ENCODE data around the gene CFAP65.
A peak's percentile ranks its signal among the peaks of the same experiment; 100 is the strongest.

- TF ChIP-seq CREM (CRISPR knock-in tag; IDR thresholded peaks at IDR 0.05) (no peak), SMAD4 (CRISPR knock-in tag; IDR thresholded peaks at IDR 0.05) (no peak), STAT6 (CRISPR knock-in tag; conservative IDR thresholded peaks at IDR 0.05; ENCODE audit: low read depth) (no peak), ARID4B (CRISPR knock-in tag; IDR thresholded peaks at IDR 0.05; ENCODE audit: borderline replicate concordance) (peak; percentile 14; the same call in 1 of the 2 replicates), SP1 (CRISPR knock-in tag; conservative IDR thresholded peaks at IDR 0.05) (no peak), TCF7 (CRISPR knock-in tag; IDR thresholded peaks at IDR 0.05; ENCODE audit: low read depth) (no peak), HMGXB4 (CRISPR knock-in tag; IDR thresholded peaks at IDR 0.05) (peak; percentile 98), CREB1 (CRISPR knock-in tag; IDR thresholded peaks at IDR 0.05) (no peak), GABPB1 (CRISPR knock-in tag; IDR thresholded peaks at IDR 0.05) (no peak), USF2 (CRISPR knock-in tag; IDR thresholded peaks at IDR 0.05) (no peak)
- TF ChIP-seq, protein P1, sequence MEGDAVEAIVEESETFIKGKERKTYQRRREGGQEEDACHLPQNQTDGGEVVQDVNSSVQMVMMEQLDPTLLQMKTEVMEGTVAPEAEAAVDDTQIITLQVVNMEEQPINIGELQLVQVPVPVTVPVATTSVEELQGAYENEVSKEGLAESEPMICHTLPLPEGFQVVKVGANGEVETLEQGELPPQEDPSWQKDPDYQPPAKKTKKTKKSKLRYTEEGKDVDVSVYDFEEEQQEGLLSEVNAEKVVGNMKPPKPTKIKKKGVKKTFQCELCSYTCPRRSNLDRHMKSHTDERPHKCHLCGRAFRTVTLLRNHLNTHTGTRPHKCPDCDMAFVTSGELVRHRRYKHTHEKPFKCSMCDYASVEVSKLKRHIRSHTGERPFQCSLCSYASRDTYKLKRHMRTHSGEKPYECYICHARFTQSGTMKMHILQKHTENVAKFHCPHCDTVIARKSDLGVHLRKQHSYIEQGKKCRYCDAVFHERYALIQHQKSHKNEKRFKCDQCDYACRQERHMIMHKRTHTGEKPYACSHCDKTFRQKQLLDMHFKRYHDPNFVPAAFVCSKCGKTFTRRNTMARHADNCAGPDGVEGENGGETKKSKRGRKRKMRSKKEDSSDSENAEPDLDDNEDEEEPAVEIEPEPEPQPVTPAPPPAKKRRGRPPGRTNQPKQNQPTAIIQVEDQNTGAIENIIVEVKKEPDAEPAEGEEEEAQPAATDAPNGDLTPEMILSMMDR (IDR thresholded peaks at IDR 0.05), result peak; percentile 29; the same call in 1 of the 2 replicates
- TF ChIP-seq, protein P2, sequence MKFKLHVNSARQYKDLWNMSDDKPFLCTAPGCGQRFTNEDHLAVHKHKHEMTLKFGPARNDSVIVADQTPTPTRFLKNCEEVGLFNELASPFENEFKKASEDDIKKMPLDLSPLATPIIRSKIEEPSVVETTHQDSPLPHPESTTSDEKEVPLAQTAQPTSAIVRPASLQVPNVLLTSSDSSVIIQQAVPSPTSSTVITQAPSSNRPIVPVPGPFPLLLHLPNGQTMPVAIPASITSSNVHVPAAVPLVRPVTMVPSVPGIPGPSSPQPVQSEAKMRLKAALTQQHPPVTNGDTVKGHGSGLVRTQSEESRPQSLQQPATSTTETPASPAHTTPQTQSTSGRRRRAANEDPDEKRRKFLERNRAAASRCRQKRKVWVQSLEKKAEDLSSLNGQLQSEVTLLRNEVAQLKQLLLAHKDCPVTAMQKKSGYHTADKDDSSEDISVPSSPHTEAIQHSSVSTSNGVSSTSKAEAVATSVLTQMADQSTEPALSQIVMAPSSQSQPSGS (CRISPR knock-in tag; IDR thresholded peaks at IDR 0.05; ENCODE audit: borderline replicate concordance, low read depth), result no peak
- TF ChIP-seq, protein P3, sequence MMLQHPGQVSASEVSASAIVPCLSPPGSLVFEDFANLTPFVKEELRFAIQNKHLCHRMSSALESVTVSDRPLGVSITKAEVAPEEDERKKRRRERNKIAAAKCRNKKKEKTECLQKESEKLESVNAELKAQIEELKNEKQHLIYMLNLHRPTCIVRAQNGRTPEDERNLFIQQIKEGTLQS (CRISPR knock-in tag; conservative IDR thresholded peaks at IDR 0.05), result no peak
- TF ChIP-seq, protein P4, sequence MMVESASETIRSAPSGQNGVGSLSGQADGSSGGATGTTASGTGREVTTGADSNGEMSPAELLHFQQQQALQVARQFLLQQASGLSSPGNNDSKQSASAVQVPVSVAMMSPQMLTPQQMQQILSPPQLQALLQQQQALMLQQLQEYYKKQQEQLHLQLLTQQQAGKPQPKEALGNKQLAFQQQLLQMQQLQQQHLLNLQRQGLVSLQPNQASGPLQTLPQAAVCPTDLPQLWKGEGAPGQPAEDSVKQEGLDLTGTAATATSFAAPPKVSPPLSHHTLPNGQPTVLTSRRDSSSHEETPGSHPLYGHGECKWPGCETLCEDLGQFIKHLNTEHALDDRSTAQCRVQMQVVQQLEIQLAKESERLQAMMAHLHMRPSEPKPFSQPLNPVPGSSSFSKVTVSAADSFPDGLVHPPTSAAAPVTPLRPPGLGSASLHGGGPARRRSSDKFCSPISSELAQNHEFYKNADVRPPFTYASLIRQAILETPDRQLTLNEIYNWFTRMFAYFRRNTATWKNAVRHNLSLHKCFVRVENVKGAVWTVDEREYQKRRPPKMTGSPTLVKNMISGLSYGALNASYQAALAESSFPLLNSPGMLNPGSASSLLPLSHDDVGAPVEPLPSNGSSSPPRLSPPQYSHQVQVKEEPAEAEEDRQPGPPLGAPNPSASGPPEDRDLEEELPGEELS (CRISPR knock-in tag; IDR thresholded peaks at IDR 0.05), result no peak
These were observed 38.7 kb downstream of the CFAP65 start for GRCh38 chr2:219002395-219003266.
